ENCODE results near the gene THPO.

The THPO gene

GRCh38 chr3:184414418-184415202, 36.6 kb upstream of the THPO start:
- no peak for TF ChIP-seq CTCF (IDR thresholded peaks at IDR 0.05; ENCODE audit: insufficient read depth, low read depth, low read length, missing control alignments)
- DNase-seq (ENCODE audit: low read depth) = no peak
- no peak overlapping the region for H3K4me3 ChIP-seq (ENCODE audit: low read depth, low read length)

GRCh38 chr3:184409946-184410500, 32.0 kb upstream of the THPO start:
- DNase-seq (ENCODE audit: low read depth) = no peak
- H3K4me3 ChIP-seq (ENCODE audit: low read depth, low read length) = no peak overlapping the region
- no peak for TF ChIP-seq CTCF (IDR thresholded peaks at IDR 0.05; ENCODE audit: insufficient read depth, low read depth, low read length, missing control alignments)

GRCh38 chr3:184409331-184409926, 31.4 kb upstream of the THPO start:
- no peak overlapping the region for H3K4me3 ChIP-seq (ENCODE audit: low read depth, low read length)
- DNase-seq (ENCODE audit: low read depth) = no peak
- no peak for TF ChIP-seq CTCF (IDR thresholded peaks at IDR 0.05; ENCODE audit: insufficient read depth, low read depth, low read length, missing control alignments)

GRCh38 chr3:184405075-184406030, 27.3 kb upstream of the THPO start:
- DNase-seq (ENCODE audit: low read depth) = no peak
- no peak for TF ChIP-seq CTCF (IDR thresholded peaks at IDR 0.05; ENCODE audit: insufficient read depth, low read depth, low read length, missing control alignments)
- H3K4me3 ChIP-seq (ENCODE audit: low read depth, low read length) = no peak overlapping the region

- no peak for DNase-seq (ENCODE audit: low read depth)
- H3K4me3 ChIP-seq (ENCODE audit: low read depth, low read length) = no peak overlapping the region
- no peak for TF ChIP-seq CTCF (IDR thresholded peaks at IDR 0.05; ENCODE audit: insufficient read depth, low read depth, low read length, missing control alignments)
These were observed 21.4 kb upstream of the THPO start for GRCh38 chr3:184399410-184399809.

GRCh38 chr3:184395320-184395660, 17.3 kb upstream of the THPO start:
- TF ChIP-seq CTCF (IDR thresholded peaks at IDR 0.05; ENCODE audit: insufficient read depth, low read depth, low read length, missing control alignments) = no peak
- H3K4me3 ChIP-seq (ENCODE audit: low read depth, low read length) = no peak overlapping the region
- no peak for DNase-seq (ENCODE audit: low read depth)
